BE2C (cell line): ENCODE results near the gene MARK3.

Experiments
- DNase-seq: peaks from one replicate; pipeline ENCODE4 v3.0.0-alpha.2; 2020
- H3K27me3 ChIP-seq: fragments of 250-450 bp; sonication (Bioruptor Pico); 2 replicates; pipeline ENCODE4 v1.5.1; 2020; ENCODE audit warnings: mild to moderate bottlenecking
- H3K36me3 ChIP-seq: fragments of 250-450 bp; sonication (Bioruptor Pico); 2 replicates; pipeline ENCODE4 v1.5.1; 2020; ENCODE audit warnings: mild to moderate bottlenecking
- H3K4me1 ChIP-seq: fragments of 250-450 bp; sonication (Bioruptor Pico); 2 replicates; pipeline ENCODE4 v1.5.1; 2020
- H3K4me3 ChIP-seq: 2 replicates; pipeline ENCODE4 v1.5.1; 2011; ENCODE audit warnings: low read depth, low read length
- H3K9me3 ChIP-seq: fragments of 250-450 bp; sonication (Bioruptor Pico); 2 replicates; pipeline ENCODE4 v1.5.1; 2020
- CTCF ChIP-seq: IDR thresholded peaks from 2 replicates; pipeline ENCODE4 v1.5.1; 2012; ENCODE audit warnings: mild to moderate bottlenecking, low read depth, low read length

The MARK3 gene

GRCh38 chr14:103480595-103480994, 95.4 kb downstream of the MARK3 start:
- H3K27me3 ChIP-seq, result no peaks in the 10 kb centered on the region
- no peak for TF ChIP-seq CTCF
- no peak for DNase-seq
- H3K36me3 ChIP-seq, result peaks cover 52% of the 10 kb centered on the region
- no peaks in the 10 kb centered on the region for H3K4me1 ChIP-seq
- H3K9me3 ChIP-seq, result no peaks in the 10 kb centered on the region
- no peak overlapping the region for H3K4me3 ChIP-seq

- no peak for DNase-seq
- Histone ChIP-seq H3K4me1 (no peaks in the 10 kb centered on the region), H3K9me3 (no peaks in the 10 kb centered on the region), H3K4me3 (no peak overlapping the region), H3K36me3 (peaks cover 50% of the 10 kb centered on the region), H3K27me3 (no peaks in the 10 kb centered on the region)
- no peak for TF ChIP-seq CTCF
Measured at GRCh38 chr14:103483600-103483999, 98.4 kb downstream of the MARK3 start.

- TF ChIP-seq CTCF, result no peak
- no peaks in the 10 kb centered on the region for H3K9me3 ChIP-seq
- no peaks in the 10 kb centered on the region for H3K27me3 ChIP-seq
- no peaks in the 10 kb centered on the region for H3K4me1 ChIP-seq
- no peak overlapping the region for H3K4me3 ChIP-seq
- H3K36me3 ChIP-seq, result peaks cover 56% of the 10 kb centered on the region
- DNase-seq, result no peak
Measured at GRCh38 chr14:103485504-103485903, 100.3 kb downstream of the MARK3 start.

GRCh38 chr14:103488071-103488470, 102.9 kb downstream of the MARK3 start:
- no peak overlapping the region for H3K4me3 ChIP-seq
- peaks cover 52% of the 10 kb centered on the region for H3K36me3 ChIP-seq
- no peaks in the 10 kb centered on the region for H3K27me3 ChIP-seq
- peaks cover 3% of the 10 kb centered on the region for H3K4me1 ChIP-seq
- no peaks in the 10 kb centered on the region for H3K9me3 ChIP-seq
- DNase-seq, result no peak
- no peak for TF ChIP-seq CTCF

GRCh38 chr14:103488960-103489359, 103.7 kb downstream of the MARK3 start:
- H3K9me3 ChIP-seq, result no peaks in the 10 kb centered on the region
- H3K27me3 ChIP-seq, result no peaks in the 10 kb centered on the region
- no peak for TF ChIP-seq CTCF
- H3K36me3 ChIP-seq, result peaks cover 59% of the 10 kb centered on the region
- H3K4me3 ChIP-seq, result no peak overlapping the region
- no peak for DNase-seq
- H3K4me1 ChIP-seq, result peaks cover 3% of the 10 kb centered on the region

GRCh38 chr14:103489621-103490020, 104.4 kb downstream of the MARK3 start:
- DNase-seq, result no peak
- TF ChIP-seq CTCF, result no peak
- Histone ChIP-seq H3K4me3 (no peak overlapping the region), H3K4me1 (peaks cover 3% of the 10 kb centered on the region), H3K36me3 (peaks cover 63% of the 10 kb centered on the region), H3K27me3 (no peaks in the 10 kb centered on the region), H3K9me3 (no peaks in the 10 kb centered on the region)
